Ascending aorta (tissue), 2 donors: Measurements from ENCODE around the gene MGST1. TPM values are rescaled to one million over a fixed set of nuclear protein-coding genes. Genes with fewer than 3 reads are reported as not detected.

ENCODE experiments used
- DNase-seq, 2 donors: peaks; one replicate each; pipeline ENCODE4 v3.0.0-alpha.2; 2019; ENCODE audit warnings: low spot score in 2 of 2
- H3K27ac ChIP-seq, 2 donors: fragments of 200-600 bp; sonication (generic); one replicate each; pipeline ENCODE4 v1.5.1; 2016 to 2017; ENCODE audit warnings: mild to moderate bottlenecking in 1 of 2
- H3K27me3 ChIP-seq: fragments of 200-600 bp; sonication (generic); one replicate; pipeline ENCODE4 v1.5.1; 2017
- H3K36me3 ChIP-seq, 2 donors: fragments of 200-600 bp; sonication (generic); one replicate each; pipeline ENCODE4 v1.5.1; 2016
- H3K4me1 ChIP-seq, 2 donors: fragments of 200-600 bp; sonication (generic); one replicate each; pipeline ENCODE4 v1.5.1; 2016 to 2017; ENCODE audit warnings: mild to moderate bottlenecking in 1 of 2
- H3K4me3 ChIP-seq, 2 donors: fragments of 200-600 bp; sonication (generic); one replicate each; pipeline ENCODE4 v1.5.1; 2016 to 2017; ENCODE audit warnings: mild to moderate bottlenecking in 1 of 2
- H3K9me3 ChIP-seq, 2 donors: fragments of 200-600 bp; sonication (generic); one replicate each; pipeline ENCODE4 v1.5.1; 2016
- intact Hi-C: fragments of 100-400 bp; cut with DNase I; formaldehyde crosslinking; loops from one replicate; pipeline ENCODE4 v1.15.1; 2023
- total RNA-seq: library from RNA; depleted of rRNA; stranded (reverse); fragments of >200 nt; gene quantifications from one replicate; pipeline ENCODE4 v1.1.0, GENCODE V29; 2016
- TF ChIP-seq, protein P1 (sequence below), 3 experiments: fragments of 200-600 bp in 2 of 3; fragments of 450-650 bp in 1 of 3; sonication (generic) in 2 of 3; IDR thresholded peaks; one replicate each; pipeline ENCODE4 v1.5.1; 2016 to 2019; ENCODE audit warnings: antibody characterized with exemption in 3 of 3, mild to moderate bottlenecking in 1 of 3, moderate library complexity in 1 of 3

The MGST1 gene
- total RNA-seq, 1 donor from 2014 or later: 101 TPM

DNA sequence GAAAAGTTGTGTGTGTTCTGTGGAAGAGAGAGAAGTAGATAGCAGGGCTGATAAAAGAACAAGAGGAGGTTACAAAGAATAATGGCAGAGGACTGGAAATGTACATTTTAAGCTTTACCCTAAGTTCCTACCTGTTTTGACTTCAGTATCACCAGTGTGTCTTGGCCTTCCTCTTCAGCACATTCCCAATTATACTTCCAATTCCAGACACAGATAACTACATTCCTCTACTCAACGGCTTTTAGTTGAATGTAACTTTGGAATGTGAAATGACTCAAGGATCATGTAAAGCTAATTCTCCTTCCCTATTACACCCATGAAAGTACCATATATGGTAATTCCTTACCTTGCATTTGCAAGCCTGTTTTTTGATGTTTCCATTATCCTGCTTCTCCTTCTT is 5.0 kb downstream of the MGST1 start:
- DNase-seq: no peak
- intact Hi-C loops: no loop called here
- H3K4me1 ChIP-seq: no peaks in the 10 kb centered on the region
- no peaks in the 10 kb centered on the region for H3K27me3 ChIP-seq
- H3K4me3 ChIP-seq: no peak overlapping the region
- no peak overlapping the region for H3K27ac ChIP-seq
- TF ChIP-seq, protein P1, sequence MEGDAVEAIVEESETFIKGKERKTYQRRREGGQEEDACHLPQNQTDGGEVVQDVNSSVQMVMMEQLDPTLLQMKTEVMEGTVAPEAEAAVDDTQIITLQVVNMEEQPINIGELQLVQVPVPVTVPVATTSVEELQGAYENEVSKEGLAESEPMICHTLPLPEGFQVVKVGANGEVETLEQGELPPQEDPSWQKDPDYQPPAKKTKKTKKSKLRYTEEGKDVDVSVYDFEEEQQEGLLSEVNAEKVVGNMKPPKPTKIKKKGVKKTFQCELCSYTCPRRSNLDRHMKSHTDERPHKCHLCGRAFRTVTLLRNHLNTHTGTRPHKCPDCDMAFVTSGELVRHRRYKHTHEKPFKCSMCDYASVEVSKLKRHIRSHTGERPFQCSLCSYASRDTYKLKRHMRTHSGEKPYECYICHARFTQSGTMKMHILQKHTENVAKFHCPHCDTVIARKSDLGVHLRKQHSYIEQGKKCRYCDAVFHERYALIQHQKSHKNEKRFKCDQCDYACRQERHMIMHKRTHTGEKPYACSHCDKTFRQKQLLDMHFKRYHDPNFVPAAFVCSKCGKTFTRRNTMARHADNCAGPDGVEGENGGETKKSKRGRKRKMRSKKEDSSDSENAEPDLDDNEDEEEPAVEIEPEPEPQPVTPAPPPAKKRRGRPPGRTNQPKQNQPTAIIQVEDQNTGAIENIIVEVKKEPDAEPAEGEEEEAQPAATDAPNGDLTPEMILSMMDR (IDR thresholded peaks at IDR 0.05): no peak
- H3K9me3 ChIP-seq: no peaks in the 10 kb centered on the region
- no peaks in the 10 kb centered on the region for H3K36me3 ChIP-seq

DNA sequence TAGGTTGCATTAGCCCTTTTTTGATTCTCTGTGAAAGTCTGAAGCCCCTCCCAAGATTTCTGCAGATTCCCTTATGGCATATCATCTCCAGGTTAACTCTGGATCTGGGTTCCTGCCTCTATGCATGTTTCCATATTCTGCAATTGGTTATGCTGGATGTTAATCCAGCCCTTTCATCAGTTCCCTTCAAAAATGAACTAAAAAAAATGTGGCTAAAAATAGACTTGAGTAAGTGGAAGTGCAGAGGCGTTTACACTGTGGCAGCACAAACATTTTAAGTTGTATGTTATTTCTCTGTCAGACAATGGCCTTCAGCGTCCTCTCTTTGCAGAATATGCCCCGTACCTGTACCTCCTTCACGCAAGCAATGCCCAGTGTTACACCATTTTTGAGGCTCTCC is 11.4 kb downstream of the MGST1 start:
- Histone ChIP-seq H3K4me3 (no peak overlapping the region), H3K36me3 (no peaks in the 10 kb centered on the region), H3K27me3 (no peaks in the 10 kb centered on the region), H3K9me3 (no peaks in the 10 kb centered on the region), H3K4me1 (no peaks in the 10 kb centered on the region), H3K27ac (no peak overlapping the region)
- TF ChIP-seq, protein P1 (IDR thresholded peaks at IDR 0.05): no peak
- intact Hi-C loops: no loop called here
- DNase-seq: no peak

DNA sequence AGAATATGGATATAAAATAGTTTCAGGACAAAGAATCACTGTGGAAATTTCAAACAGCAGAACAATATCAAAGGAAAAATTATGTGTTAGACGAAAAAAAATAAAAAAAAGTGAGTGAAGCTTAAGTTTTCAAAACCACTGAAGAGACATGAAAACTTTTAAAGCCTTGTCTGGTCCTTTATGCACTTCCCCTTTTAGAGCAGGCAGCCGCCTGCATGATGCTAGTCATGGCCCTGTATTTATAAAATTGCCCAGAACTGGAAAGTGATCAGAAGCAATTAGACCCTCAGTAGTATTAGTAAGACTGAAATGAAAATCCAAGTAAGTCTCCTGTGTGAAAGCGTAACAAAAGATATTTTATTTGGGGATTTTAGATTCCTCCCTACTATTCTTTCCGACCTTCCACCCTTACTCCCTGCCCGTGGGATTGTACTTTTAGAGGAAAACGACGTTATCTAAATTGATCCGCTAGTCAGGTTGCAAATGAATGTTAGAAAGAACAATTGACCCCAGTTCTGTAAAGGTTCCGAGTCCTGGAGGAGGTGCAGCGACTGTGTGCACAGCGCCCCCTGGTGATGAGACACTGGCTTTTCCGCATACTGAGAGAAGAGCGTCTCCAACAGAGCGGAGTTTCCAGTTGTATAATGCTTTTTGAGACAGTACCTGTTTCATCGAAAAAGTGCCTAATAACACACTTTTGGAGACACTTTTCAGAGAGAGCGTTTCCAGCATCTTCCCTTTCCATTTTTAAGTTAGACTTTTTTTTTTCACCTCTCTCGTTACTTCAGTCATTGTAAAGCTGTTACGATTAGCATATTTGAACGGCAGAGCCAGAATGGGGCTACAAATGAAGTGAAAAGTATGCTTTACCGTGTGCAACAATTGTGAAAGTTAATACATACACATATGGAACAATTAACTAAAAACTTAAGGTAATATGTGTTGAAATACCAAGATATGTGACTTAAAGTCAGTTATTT is 12.4 kb downstream of the MGST1 start:
- TF ChIP-seq, protein P1 (IDR thresholded peaks at IDR 0.05): peak in 2 of 3 experiments; percentile 9 to 32
- H3K9me3 ChIP-seq: no peaks in the 10 kb centered on the region
- no peak overlapping the region for H3K4me3 ChIP-seq
- no peaks in the 10 kb centered on the region for H3K36me3 ChIP-seq
- no peaks in the 10 kb centered on the region for H3K4me1 ChIP-seq
- H3K27ac ChIP-seq: no peak overlapping the region
- intact Hi-C loops: loop anchor here (10.0 kb wide), 1 partner anchor 375 kb away; no protein-coding TSS in a partner anchor
- no peaks in the 10 kb centered on the region for H3K27me3 ChIP-seq
- DNase-seq: no peak

DNA sequence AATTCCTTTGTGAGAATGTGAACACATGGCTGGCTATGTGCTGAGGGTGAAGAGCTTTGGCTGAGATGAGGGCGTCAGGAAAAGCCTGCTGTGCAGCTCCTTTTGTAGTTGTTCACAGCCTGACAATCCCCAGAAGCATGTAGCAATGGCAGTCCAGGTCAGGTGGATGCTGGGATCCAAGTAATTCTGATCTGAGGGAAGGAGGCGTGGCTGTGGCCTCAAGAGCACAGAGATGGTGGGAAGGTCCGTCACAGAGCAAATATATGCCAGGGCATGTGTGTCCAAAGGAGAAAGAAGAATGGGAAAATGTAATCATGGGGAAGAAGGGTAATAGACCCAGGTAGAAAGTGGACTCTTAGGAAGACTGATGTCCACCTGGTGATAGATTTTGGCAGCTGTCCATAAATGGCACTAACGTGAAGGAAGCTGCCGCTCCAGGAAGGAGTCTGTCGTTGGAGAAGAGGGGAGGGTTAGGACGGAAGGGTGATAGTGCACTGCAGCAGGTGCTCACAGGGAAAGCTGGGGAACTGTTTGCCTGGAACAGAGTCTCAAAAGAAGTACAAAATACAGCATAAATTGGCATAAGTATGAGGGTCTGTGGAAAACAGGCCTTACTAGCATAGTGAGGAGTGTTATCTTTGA is 13.8 kb downstream of the MGST1 start:
- no peak for DNase-seq
- intact Hi-C loops: loop anchor here (10.0 kb wide), 1 partner anchor 376 kb away; no protein-coding TSS in a partner anchor
- Histone ChIP-seq H3K27ac (no peak overlapping the region), H3K4me3 (no peak overlapping the region), H3K9me3 (no peaks in the 10 kb centered on the region), H3K27me3 (no peaks in the 10 kb centered on the region), H3K4me1 (no peaks in the 10 kb centered on the region), H3K36me3 (no peaks in the 10 kb centered on the region)
- TF ChIP-seq, protein P1 (IDR thresholded peaks at IDR 0.05): no peak

DNA sequence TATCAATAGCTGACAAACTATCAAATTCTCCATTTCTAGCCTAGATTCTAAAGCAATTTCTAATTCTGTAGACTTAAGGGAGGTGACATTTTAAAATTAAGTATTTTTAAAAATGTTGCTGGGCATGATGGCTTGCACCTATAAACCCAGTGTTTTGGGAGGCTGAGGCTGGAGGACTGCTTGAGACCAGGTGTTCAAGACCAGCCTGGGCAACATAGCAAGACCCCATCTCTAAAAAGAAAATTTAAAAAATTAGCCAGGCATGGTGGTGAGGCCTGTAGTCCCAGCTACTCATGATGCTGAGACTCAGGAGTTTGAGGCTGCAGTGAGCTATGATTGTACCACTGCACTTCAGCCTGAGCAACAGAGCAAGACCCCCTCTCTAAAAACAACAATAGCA is 15.1 kb downstream of the MGST1 start:
- Histone ChIP-seq H3K4me1 (no peaks in the 10 kb centered on the region), H3K27me3 (no peaks in the 10 kb centered on the region), H3K9me3 (no peaks in the 10 kb centered on the region), H3K4me3 (no peak overlapping the region), H3K36me3 (no peaks in the 10 kb centered on the region), H3K27ac (no peak overlapping the region)
- TF ChIP-seq, protein P1 (IDR thresholded peaks at IDR 0.05): no peak
- DNase-seq: no peak
- intact Hi-C loops: loop anchor here (10.0 kb wide), 1 partner anchor 378 kb away; no protein-coding TSS in a partner anchor
